Neural cell (in vitro differentiated cells): ENCODE measurements around the gene MAD1L1. TPM values are rescaled to one million over a fixed set of nuclear protein-coding genes. Genes with fewer than 3 reads are reported as not detected.

ENCODE experiments used
- H2AFZ ChIP-seq: fragments of 200-600, 300-800 bp; sonication (generic), shearing (Covaris generic); 2 replicates; pipeline ENCODE4 v1.6.0; 2014; ENCODE audit warnings: low read depth, mild to moderate bottlenecking, antibody characterized with exemption, low read length, moderate library complexity
- H3F3A ChIP-seq: fragments of 200-600 bp; shearing (Covaris generic); 2 replicates; pipeline ENCODE4 v1.6.1; 2016; ENCODE audit warnings: mild to moderate bottlenecking, moderate library complexity, mixed read lengths, antibody characterized with exemption, low read length; ENCODE audit not compliant: insufficient read depth, poor library complexity, severe bottlenecking
- H3K27ac ChIP-seq: fragments of 200-600, 300-800 bp; sonication (generic), shearing (Covaris generic); 2 replicates; pipeline ENCODE4 v1.5.1; 2014; ENCODE audit warnings: mild to moderate bottlenecking, low read length, moderate library complexity
- H3K27me3 ChIP-seq: fragments of 300-800, 200-600 bp; sonication (generic), shearing (Covaris generic); 2 replicates; pipeline ENCODE4 v1.6.0; 2014; ENCODE audit warnings: mild to moderate bottlenecking, low read depth, low read length, moderate library complexity; ENCODE audit not compliant: insufficient read depth
- H3K36me3 ChIP-seq: fragments of 300-800, 200-600 bp; sonication (generic), shearing (Covaris generic); 2 replicates; pipeline ENCODE4 v1.5.1; 2014; ENCODE audit warnings: mild to moderate bottlenecking, antibody characterized with exemption, low read length, moderate library complexity; ENCODE audit not compliant: insufficient read depth
- H3K4me2 ChIP-seq: fragments of 300-800, 200-600 bp; sonication (generic), shearing (Covaris generic); 2 replicates; pipeline ENCODE4 v1.6.0; 2014; ENCODE audit warnings: mild to moderate bottlenecking, low read length
- H3K4me3 ChIP-seq: fragments of 300-800, 200-600 bp; sonication (generic), shearing (Covaris generic); 2 replicates; pipeline ENCODE4 v1.5.1; 2014; ENCODE audit warnings: mild to moderate bottlenecking, low read length, moderate library complexity
- H3K79me2 ChIP-seq: fragments of 200-600 bp; shearing (Covaris generic); replicated peaks from 2 replicates; pipeline ENCODE4 v1.6.0; 2014; ENCODE audit warnings: mild to moderate bottlenecking, low read length, moderate library complexity; ENCODE audit not compliant: insufficient read depth
- H3K9ac ChIP-seq: fragments of 300-800, 200-600 bp; sonication (generic), shearing (Covaris generic); 2 replicates; pipeline ENCODE4 v1.6.1; 2016; ENCODE audit warnings: mild to moderate bottlenecking, low read length, mixed read lengths
- H3K9me2 ChIP-seq: fragments of 200-600 bp; shearing (Covaris generic); 2 replicates; pipeline ENCODE4 v1.6.1; 2016; ENCODE audit warnings: mild to moderate bottlenecking, low read length, mixed read lengths; ENCODE audit not compliant: insufficient read depth
- H3K9me3 ChIP-seq: fragments of 200-600, 300-800 bp; sonication (generic), shearing (Covaris generic); 2 replicates; pipeline ENCODE4 v1.6.1; 2016; ENCODE audit warnings: mild to moderate bottlenecking, mixed run types, low read length, moderate library complexity, mixed read lengths
- H4K20me1 ChIP-seq: fragments of 200-600 bp; shearing (Covaris generic); 2 replicates; pipeline ENCODE4 v1.6.1; 2016; ENCODE audit warnings: mild to moderate bottlenecking, mixed run types; ENCODE audit not compliant: insufficient read depth
- EP300 ChIP-seq: fragments of 450-650 bp; conservative IDR thresholded peaks from 2 replicates; pipeline ENCODE4 v1.6.1; 2014; ENCODE audit warnings: antibody characterized with exemption, mild to moderate bottlenecking, moderate library complexity; ENCODE audit not compliant: poor library complexity, severe bottlenecking
- EZH2 ChIP-seq: fragments of 200-600, 300-800 bp; shearing (Covaris generic), sonication (generic); IDR thresholded peaks from 2 replicates; pipeline ENCODE4 v1.6.1; 2014; ENCODE audit warnings: antibody characterized with exemption, low read length, borderline replicate concordance, mild to moderate bottlenecking; ENCODE audit not compliant: insufficient read depth, poor library complexity, severe bottlenecking
- MXI1 ChIP-seq: fragments of 450-650 bp; conservative IDR thresholded peaks from 2 replicates; pipeline ENCODE4 v1.6.1; 2014; ENCODE audit warnings: antibody characterized with exemption, mild to moderate bottlenecking; ENCODE audit not compliant: poor library complexity, severe bottlenecking
- POLR2AphosphoS5 ChIP-seq: IDR thresholded peaks from 2 replicates; pipeline ENCODE4 v1.6.1; 2012
- RAD21 ChIP-seq: fragments of 450-650 bp; conservative IDR thresholded peaks from 2 replicates; pipeline ENCODE4 v1.6.1; 2014; ENCODE audit warnings: antibody characterized with exemption, mild to moderate bottlenecking, moderate library complexity
- SMC3 ChIP-seq: fragments of 450-650 bp; conservative IDR thresholded peaks from 2 replicates; pipeline ENCODE4 v1.6.1; 2014; ENCODE audit warnings: antibody characterized with exemption, mild to moderate bottlenecking, moderate library complexity; ENCODE audit not compliant: poor library complexity
- TAF1 ChIP-seq: IDR thresholded peaks from 2 replicates; pipeline ENCODE4 v1.6.1; 2012; ENCODE audit warnings: low read depth
- polyA plus RNA-seq: library from polyadenylated mRNA; depleted of rRNA; stranded (reverse); fragments of >200 nt; gene quantifications from 2 replicates; pipeline ENCODE4 v1.2.3, GENCODE V29; 2014
- TF ChIP-seq, protein P1 (sequence below): IDR thresholded peaks from 2 replicates; pipeline ENCODE4 v1.6.1; 2012; ENCODE audit warnings: borderline replicate concordance
- TF ChIP-seq, protein P2 (sequence below): fragments of 450-650 bp; IDR thresholded peaks from 2 replicates; pipeline ENCODE4 v1.5.1; 2014; ENCODE audit warnings: antibody characterized with exemption, mild to moderate bottlenecking, moderate library complexity; ENCODE audit not compliant: poor library complexity, severe bottlenecking

The MAD1L1 gene
- polyA plus RNA-seq, 1 donor from 2014 or later = 31.4 TPM

DNA sequence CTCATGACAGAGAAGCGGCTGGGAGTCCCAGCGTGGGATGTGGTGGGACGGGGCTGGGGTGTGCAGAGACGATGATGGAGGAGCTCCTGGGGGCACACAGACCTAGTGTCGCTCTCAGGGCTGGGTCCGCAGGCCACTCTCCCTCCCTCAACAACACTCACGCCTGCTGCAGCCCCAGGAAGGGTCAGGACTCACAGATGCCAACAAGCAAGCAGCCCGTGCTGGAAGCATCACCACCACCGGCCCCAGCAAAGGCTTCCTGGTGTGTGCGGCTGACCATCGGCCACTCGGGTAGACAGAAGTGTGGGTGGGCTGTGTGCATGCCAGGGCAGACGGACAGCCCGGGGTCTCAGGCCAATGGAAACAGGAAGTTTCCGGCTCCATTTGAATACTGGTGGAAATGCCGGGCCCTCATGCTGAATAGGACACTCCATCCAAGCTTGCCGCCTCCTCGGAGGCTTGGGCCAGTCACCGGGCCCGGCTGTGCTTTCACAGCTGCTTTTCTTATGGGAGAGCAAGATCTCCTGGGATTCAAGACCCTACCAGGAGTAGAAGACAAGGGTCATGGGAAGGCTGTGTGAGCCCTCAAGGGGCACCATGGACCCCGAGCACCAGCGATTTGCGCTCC is 384.6 kb downstream of the MAD1L1 start:
- Histone ChIP-seq H3K9ac (no peak overlapping the region), H3K9me3 (no peaks in the 10 kb centered on the region), H3K79me2 (no peaks in the 10 kb centered on the region), H3F3A (no peaks in the 10 kb centered on the region), H3K36me3 (no peaks in the 10 kb centered on the region), H3K9me2 (no peaks in the 10 kb centered on the region), H3K4me3 (no peak overlapping the region), H2AFZ (no peak overlapping the region), H4K20me1 (no peaks in the 10 kb centered on the region), H3K27ac (no peak overlapping the region), H3K27me3 (no peaks in the 10 kb centered on the region), H3K4me2 (no peak overlapping the region)
- no peak for TF ChIP-seq RAD21
- no peak for TF ChIP-seq MXI1
- TF ChIP-seq TAF1 = no peak
- TF ChIP-seq SMC3 = no peak
- TF ChIP-seq, protein P1, sequence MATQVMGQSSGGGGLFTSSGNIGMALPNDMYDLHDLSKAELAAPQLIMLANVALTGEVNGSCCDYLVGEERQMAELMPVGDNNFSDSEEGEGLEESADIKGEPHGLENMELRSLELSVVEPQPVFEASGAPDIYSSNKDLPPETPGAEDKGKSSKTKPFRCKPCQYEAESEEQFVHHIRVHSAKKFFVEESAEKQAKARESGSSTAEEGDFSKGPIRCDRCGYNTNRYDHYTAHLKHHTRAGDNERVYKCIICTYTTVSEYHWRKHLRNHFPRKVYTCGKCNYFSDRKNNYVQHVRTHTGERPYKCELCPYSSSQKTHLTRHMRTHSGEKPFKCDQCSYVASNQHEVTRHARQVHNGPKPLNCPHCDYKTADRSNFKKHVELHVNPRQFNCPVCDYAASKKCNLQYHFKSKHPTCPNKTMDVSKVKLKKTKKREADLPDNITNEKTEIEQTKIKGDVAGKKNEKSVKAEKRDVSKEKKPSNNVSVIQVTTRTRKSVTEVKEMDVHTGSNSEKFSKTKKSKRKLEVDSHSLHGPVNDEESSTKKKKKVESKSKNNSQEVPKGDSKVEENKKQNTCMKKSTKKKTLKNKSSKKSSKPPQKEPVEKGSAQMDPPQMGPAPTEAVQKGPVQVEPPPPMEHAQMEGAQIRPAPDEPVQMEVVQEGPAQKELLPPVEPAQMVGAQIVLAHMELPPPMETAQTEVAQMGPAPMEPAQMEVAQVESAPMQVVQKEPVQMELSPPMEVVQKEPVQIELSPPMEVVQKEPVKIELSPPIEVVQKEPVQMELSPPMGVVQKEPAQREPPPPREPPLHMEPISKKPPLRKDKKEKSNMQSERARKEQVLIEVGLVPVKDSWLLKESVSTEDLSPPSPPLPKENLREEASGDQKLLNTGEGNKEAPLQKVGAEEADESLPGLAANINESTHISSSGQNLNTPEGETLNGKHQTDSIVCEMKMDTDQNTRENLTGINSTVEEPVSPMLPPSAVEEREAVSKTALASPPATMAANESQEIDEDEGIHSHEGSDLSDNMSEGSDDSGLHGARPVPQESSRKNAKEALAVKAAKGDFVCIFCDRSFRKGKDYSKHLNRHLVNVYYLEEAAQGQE = no peak
- TF ChIP-seq POLR2AphosphoS5 = no peak
- no peak for TF ChIP-seq EP300
- TF ChIP-seq, protein P2, sequence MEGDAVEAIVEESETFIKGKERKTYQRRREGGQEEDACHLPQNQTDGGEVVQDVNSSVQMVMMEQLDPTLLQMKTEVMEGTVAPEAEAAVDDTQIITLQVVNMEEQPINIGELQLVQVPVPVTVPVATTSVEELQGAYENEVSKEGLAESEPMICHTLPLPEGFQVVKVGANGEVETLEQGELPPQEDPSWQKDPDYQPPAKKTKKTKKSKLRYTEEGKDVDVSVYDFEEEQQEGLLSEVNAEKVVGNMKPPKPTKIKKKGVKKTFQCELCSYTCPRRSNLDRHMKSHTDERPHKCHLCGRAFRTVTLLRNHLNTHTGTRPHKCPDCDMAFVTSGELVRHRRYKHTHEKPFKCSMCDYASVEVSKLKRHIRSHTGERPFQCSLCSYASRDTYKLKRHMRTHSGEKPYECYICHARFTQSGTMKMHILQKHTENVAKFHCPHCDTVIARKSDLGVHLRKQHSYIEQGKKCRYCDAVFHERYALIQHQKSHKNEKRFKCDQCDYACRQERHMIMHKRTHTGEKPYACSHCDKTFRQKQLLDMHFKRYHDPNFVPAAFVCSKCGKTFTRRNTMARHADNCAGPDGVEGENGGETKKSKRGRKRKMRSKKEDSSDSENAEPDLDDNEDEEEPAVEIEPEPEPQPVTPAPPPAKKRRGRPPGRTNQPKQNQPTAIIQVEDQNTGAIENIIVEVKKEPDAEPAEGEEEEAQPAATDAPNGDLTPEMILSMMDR = no peak
- TF ChIP-seq EZH2 = no peak

DNA sequence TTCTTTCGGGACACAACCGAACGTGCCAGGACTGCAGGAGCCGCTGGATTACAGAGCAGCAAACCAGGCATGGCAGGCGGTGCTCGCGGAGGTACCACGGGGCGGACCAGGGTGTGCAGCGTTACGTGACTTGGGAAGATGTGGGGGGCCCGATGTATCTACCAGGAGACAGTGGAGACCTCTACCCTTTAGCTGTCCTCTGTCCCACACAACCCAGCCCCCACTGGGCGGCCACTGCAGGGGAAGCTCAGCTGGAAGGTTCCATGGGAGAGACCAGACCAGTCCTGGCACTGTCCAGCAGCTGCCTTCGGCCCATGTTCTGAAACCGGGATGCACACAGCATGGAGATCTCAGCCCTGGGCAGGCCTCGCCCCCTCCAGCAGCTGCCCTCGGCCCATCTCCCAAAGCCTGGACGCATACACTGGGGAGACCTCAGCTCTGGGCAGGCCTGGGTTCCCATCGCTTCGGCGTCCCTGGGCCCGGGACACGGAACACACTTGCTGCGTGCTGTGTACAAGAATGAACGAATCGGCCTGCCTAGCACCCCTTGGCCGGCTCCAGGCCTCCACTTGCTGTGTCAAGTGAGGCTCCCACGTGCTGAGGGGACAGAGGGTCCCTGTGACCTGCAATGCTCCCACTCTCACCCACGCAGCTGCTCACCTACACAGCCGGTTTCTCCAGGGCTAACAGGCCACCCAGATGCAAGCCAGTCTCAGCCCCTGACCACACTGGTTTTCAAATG is 385.3 kb downstream of the MAD1L1 start:
- H3K9me2 ChIP-seq = no peaks in the 10 kb centered on the region
- no peak overlapping the region for H3K27ac ChIP-seq
- H3K9ac ChIP-seq = no peak overlapping the region
- H3F3A ChIP-seq = no peaks in the 10 kb centered on the region
- H3K4me2 ChIP-seq = no peak overlapping the region
- H3K36me3 ChIP-seq = no peaks in the 10 kb centered on the region
- no peaks in the 10 kb centered on the region for H3K9me3 ChIP-seq
- H4K20me1 ChIP-seq = no peaks in the 10 kb centered on the region
- no peak overlapping the region for H2AFZ ChIP-seq
- H3K27me3 ChIP-seq = no peaks in the 10 kb centered on the region
- H3K79me2 ChIP-seq = no peaks in the 10 kb centered on the region
- no peak overlapping the region for H3K4me3 ChIP-seq
- no peak for TF ChIP-seq POLR2AphosphoS5
- TF ChIP-seq, protein P2 = no peak
- TF ChIP-seq EP300 = no peak
- TF ChIP-seq MXI1 = no peak
- TF ChIP-seq TAF1 = no peak
- no peak for TF ChIP-seq SMC3
- TF ChIP-seq, protein P1 = no peak
